Keratinocyte (primary cell): ENCODE measurements around the gene ARHGAP6.

Source experiments
- CTCF ChIP-seq, 3 experiments: IDR thresholded peaks in 1 of 3; conservative IDR thresholded peaks in 1 of 3; optimal IDR thresholded peaks in 1 of 3; 2 replicates in 2 of 3; 3 replicates in 1 of 3; pipeline versions ENCODE3 to v1.5.1; 2011; ENCODE audit warnings: low read length in 3 of 3, mild to moderate bottlenecking in 3 of 3, moderate library complexity in 2 of 3, control low read depth in 1 of 3, inconsistent platforms in 1 of 3; ENCODE audit not compliant: insufficient read depth in 2 of 3; ENCODE audit errors: extremely low read depth in 1 of 3
- EZH2 ChIP-seq: IDR thresholded peaks from one replicate; pipeline ENCODE4 v1.6.1; 2012; ENCODE audit warnings: inconsistent platforms, mild to moderate bottlenecking, low read length, moderate library complexity

GRCh38 chrX:11426712-11427452 is 238.8 kb downstream of the ARHGAP6 start:
- TF ChIP-seq CTCF (optimal IDR thresholded peaks at IDR 0.05 in 1 of 3, IDR thresholded peaks at IDR 0.05 in 1 of 3, conservative IDR thresholded peaks at IDR 0.05 in 1 of 3; ENCODE audit: extremely low read depth in 1 of 3, insufficient read depth in 2 of 3, low read length in 3 of 3): no peak
- no peak for TF ChIP-seq EZH2
